Epithelial cell of esophagus (primary cell): ENCODE results near the gene HSPB1.
"Not testable (repeated sequence)": the region's sequence is repeated elsewhere in the genome, so short reads cannot be mapped to it uniquely, and the experiment has no call there.

ENCODE experiments used
- DNase-seq: peaks from one replicate; pipeline ENCODE4 v3.0.0; 2010; ENCODE audit warnings: low read depth
- H3K4me3 ChIP-seq: 2 replicates; pipeline ENCODE4 v1.5.1; 2011; ENCODE audit warnings: mild to moderate bottlenecking, low read length, control low read depth
- TF ChIP-seq, protein P1 (sequence below): IDR thresholded peaks from 2 replicates; pipeline ENCODE4 v1.5.1; 2011; ENCODE audit warnings: low read depth, mild to moderate bottlenecking, low read length, control low read depth, inconsistent platforms; ENCODE audit not compliant: insufficient read depth; ENCODE audit errors: missing control alignments

Gene HSPB1

DNA sequence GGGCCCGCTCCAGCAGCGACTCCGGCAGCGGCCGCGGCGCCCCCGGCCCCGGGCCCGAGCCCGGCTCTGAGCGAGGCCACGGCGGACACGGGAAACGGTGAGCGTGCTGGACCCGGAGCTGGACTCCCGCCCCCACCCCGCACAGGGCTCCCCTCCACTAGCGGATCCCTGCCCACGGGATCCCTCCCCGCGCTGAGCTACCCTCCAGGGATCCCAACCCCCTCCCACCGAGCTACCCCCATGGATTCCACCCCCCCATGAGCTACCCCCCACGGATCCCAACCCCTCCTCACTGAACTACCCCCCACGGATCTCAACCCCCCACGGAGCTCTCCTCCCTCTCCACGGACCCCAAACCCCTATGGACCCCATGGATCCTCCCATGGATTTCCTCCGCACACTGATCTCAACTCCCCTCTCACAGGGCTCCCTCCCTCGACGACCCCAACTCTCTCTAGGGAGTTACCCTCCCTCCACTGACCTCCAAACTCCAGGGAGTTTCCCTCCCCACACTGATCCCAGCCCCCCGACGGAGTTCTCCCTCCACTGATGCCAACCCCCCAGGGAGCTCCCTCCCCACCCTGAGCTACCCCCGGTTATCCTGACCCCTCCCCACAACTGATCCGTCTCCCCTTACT, 20.6 kb upstream of the HSPB1 start:
- peak overlapping the region; percentile 30 for H3K4me3 ChIP-seq
- no peak for DNase-seq
- TF ChIP-seq, protein P1, sequence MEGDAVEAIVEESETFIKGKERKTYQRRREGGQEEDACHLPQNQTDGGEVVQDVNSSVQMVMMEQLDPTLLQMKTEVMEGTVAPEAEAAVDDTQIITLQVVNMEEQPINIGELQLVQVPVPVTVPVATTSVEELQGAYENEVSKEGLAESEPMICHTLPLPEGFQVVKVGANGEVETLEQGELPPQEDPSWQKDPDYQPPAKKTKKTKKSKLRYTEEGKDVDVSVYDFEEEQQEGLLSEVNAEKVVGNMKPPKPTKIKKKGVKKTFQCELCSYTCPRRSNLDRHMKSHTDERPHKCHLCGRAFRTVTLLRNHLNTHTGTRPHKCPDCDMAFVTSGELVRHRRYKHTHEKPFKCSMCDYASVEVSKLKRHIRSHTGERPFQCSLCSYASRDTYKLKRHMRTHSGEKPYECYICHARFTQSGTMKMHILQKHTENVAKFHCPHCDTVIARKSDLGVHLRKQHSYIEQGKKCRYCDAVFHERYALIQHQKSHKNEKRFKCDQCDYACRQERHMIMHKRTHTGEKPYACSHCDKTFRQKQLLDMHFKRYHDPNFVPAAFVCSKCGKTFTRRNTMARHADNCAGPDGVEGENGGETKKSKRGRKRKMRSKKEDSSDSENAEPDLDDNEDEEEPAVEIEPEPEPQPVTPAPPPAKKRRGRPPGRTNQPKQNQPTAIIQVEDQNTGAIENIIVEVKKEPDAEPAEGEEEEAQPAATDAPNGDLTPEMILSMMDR, result no peak

DNA sequence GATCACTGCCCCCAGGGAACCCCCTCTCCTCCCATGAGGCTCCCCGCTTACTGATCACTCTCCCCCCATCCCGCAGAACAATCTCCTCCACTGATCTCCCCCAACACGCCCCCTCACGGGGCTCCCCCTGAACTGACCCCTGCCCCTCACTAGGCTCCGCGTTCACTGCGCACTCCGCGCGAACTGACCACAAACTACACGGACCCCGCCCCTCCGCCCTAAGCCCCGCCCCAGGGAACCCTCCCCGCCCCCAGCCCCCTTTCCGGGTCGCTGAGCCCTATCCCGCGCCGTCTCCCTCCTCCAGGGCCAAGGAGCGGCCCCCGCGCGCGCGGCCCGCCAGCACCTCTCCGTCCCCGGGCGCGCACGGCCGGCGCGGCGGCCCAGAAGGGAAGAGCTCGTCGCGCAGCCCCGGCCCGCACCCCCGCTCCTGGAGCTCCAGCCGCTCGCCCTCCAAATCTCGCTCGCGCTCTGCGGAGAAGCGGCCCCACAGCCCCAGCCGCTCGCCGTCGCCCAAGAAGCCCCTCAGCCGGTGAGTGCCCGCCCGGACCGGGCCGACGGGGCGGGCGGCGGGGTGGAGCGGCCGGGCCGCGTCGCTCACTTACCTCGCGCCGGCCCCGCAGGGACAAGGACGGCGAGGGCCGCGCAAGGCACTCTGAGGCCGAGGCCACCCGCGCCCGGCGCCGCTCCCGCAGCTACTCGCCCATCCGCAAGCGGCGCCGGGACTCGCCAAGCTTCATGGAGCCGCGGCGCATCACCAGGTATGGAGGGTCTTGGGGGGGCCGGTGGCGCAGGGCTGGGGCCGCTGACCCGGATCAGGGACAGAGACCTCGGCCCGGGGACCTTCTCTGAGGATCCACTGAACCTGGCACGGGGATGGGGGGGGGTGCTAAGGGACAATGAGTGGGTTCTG, 19.9 kb upstream of the HSPB1 start:
- H3K4me3 ChIP-seq, result peak overlapping the region; percentile 30
- DNase-seq, result no peak

DNA sequence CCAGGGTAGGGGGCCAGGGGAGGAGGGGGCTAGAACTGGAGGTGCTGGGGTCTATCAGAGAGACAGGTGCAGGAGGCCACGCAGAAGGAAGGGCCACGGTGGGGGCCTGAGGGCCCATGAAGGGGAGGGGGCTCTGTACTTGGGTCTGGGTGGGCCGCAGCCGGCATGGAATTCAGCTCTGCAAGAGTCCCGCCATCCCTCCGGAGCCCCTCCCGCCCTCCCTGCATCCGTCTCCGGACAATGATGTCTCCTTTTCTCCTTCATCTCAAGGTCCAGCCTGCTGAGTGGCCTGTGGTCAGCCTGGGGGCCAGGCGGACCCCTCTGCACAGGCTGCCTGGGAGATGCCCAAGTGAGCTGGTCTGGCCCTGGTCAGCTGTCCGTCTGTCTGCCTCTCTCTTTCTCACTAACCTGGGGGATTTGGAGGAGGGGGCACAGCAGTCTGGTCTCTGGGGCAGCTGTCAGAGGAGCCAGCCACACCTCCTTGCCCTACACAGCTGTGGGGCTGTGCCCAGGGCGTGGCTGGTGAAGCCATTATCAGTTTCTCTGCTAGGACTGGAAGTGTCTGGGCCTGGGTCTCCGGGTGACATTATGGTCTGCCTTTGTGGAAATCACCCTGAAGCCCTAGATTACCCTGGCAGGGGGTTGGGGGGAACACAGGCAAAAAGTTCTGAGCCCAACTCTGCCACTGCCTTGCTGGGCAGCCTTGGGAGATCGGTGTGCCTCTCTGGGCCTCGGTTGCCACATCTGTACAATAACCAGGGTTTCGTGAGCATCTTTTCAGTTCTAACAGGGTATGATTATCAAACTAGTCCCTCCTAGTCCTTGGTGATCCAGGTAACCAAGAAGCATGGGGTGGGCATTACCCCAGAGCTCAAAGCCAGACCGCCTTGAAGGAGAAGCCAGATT, 19.0 kb upstream of the HSPB1 start:
- no peak overlapping the region for H3K4me3 ChIP-seq
- no peak for DNase-seq
- TF ChIP-seq, protein P1, result no peak

More for the DNA sequence above, 19.9 kb upstream of the HSPB1 start:
- TF ChIP-seq, protein P1, result no peak

DNA sequence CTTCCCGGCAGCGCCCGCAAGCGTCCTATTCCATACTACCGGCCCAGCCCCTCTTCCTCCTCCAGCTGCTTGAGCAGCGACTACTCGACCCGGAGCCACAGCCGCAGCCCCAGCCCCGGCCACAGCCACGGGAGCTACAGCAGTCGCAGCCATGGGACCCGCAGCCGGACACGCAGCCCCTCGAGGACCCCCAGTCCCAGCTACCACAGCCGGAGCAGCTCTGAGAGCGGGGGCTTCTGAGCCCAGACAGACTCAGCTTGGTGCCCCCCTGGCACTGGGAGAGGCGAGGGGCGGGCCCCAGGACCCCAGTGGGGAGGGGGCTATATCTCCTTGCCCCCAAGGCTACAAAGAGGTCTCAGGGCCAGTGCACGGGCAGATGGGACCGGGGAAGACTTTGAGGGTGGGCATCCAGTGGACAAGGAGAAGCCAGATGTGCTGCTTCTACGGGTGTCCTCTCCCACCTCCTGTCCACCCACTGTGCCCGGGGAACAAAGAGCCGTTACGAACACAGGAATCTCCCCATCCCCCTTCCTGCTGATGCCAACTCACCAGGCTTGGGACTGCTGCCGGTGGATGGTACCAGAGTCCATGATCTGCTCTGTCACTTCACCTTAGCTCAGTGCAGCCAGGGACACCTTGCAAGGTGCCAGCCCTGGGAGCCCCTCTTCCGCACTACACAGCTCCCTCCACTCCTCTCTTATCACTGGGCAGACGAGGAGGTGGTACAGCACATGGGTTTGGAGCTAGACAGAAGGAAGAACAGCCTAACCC, 16.7 kb upstream of the HSPB1 start:
- H3K4me3 ChIP-seq, result no peak overlapping the region
- no peak for DNase-seq
- TF ChIP-seq, protein P1, result no peak

DNA sequence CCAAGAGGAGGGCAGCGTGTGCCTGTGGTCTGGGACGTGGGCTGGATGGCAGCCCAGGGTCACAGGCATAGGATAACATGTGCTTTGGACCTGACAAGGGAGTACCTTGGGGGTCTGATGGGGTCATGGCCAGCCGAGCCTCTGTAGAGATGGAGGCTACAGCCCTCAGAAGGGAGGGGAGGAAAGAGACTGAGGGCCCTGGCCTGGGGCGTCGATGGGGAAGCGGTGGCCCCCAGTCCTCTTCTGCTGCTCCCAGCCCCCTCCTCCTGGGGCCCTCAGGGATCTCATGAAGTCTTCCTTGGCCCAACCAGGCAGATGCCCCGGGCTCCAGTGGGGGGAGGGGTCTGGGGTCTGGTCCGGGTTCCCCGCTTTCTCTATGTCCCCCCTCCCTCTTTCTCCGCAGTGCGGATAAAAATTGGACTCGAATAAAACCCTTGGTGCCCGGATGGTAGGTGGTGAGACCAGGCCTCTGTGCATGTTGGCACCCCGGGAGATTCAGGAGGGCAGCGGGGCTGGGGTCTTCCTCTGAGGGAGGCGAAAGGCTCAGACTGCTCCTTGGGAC, 15.6 kb upstream of the HSPB1 start:
- TF ChIP-seq, protein P1, result no peak

DNA sequence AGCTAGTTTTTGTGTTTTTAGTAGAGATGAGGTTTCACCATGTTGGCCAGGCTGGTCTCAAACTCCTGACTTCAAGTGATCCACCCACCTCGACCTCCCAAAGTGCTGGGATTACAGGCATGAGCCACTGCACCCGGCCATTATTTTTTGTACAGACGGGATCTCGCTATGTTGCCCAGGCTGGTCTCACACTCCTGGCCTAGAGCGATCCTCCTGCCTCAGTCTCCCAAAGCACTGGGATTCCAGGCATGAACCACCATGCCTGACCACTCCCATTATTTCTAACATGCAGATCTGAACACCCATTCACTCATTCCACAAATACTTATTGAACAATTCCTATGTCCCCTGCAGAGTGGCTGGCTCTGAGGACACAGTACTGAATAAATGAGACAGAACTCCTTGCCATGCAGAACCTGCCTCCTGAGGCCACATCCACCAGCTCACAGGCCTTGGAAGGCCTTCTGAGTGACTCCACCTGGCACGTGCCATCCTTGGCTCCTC, 11.6 kb upstream of the HSPB1 start:
- H3K4me3 ChIP-seq, result not testable (repeated sequence)
- peak; percentile 37 for DNase-seq

More for the DNA sequence above, 15.6 kb upstream of the HSPB1 start:
- DNase-seq, result no peak
- H3K4me3 ChIP-seq, result no peak overlapping the region
